CD14-positive monocyte (primary cell): ENCODE data around the gene CRB2. TPM values are rescaled to one million over a fixed set of nuclear protein-coding genes. Genes with fewer than 3 reads are reported as not detected.
"Not testable (repeated sequence)": the region's sequence is repeated elsewhere in the genome, so short reads cannot be mapped to it uniquely, and the experiment has no call there.

Experiments used
- DNase-seq, 3 donors: peaks; one replicate each; pipeline ENCODE4 v3.0.0-alpha.2; 2011 to 2022
- H2AFZ ChIP-seq: 2 replicates; pipeline ENCODE4 v1.6.0; 2012; ENCODE audit warnings: mild to moderate bottlenecking, low read depth, low read length, inconsistent platforms; ENCODE audit not compliant: insufficient read depth, poor library complexity, severe bottlenecking
- H3K27ac ChIP-seq, 2 donors: 1 replicate in 1 of 2; 2 replicates in 1 of 2; pipeline ENCODE4 v1.5.1; 2012 to 2013; ENCODE audit warnings: low read length in 2 of 2, control low read depth in 1 of 2, inconsistent platforms in 1 of 2, low read depth in 1 of 2, mild to moderate bottlenecking in 1 of 2
- H3K27me3 ChIP-seq, 2 donors: one replicate each; pipeline versions ENCODE4 v1.6.0 to v1.6.1; 2011 to 2013; ENCODE audit warnings: low read length in 2 of 2; ENCODE audit not compliant: control insufficient read depth in 2 of 2, insufficient read depth in 2 of 2
- H3K36me3 ChIP-seq, 2 donors: replicated peaks in 1 of 2; 1 replicate in 1 of 2; 2 replicates in 1 of 2; pipeline versions ENCODE4 v1.5.1 to v1.6.1; 2012 to 2013; ENCODE audit warnings: low read length in 2 of 2, control low read depth in 1 of 2, inconsistent platforms in 1 of 2, mild to moderate bottlenecking in 1 of 2; ENCODE audit not compliant: insufficient read depth in 2 of 2, control insufficient read depth in 1 of 2
- H3K4me1 ChIP-seq, 2 donors: 1 replicate in 1 of 2; 2 replicates in 1 of 2; pipeline versions ENCODE4 v1.5.1 to v1.6.1; 2012 to 2013; ENCODE audit warnings: low read length in 2 of 2, control low read depth in 1 of 2, inconsistent platforms in 1 of 2, mild to moderate bottlenecking in 1 of 2, moderate library complexity in 1 of 2; ENCODE audit not compliant: insufficient read depth in 2 of 2, control insufficient read depth in 1 of 2
- H3K4me2 ChIP-seq: replicated peaks from 2 replicates; pipeline ENCODE3; 2012; ENCODE audit warnings: low read length, moderate library complexity, mild to moderate bottlenecking; ENCODE audit not compliant: poor library complexity, severe bottlenecking; ENCODE audit errors: extremely low read depth
- H3K4me3 ChIP-seq, 3 experiments: fragments of 200-600 bp in 1 of 3; sonication (generic) in 1 of 3; replicated peaks in 1 of 3; 1 replicate in 2 of 3; 2 replicates in 1 of 3; pipeline ENCODE4 v1.5.1; 2011 to 2013; ENCODE audit warnings: low read length in 3 of 3, mild to moderate bottlenecking in 3 of 3, control low read depth in 2 of 3, low read depth in 2 of 3, inconsistent platforms in 1 of 3, moderate library complexity in 1 of 3
- H3K79me2 ChIP-seq: 2 replicates; pipeline ENCODE4 v1.6.0; 2012; ENCODE audit warnings: mild to moderate bottlenecking, control low read depth, inconsistent platforms, low read length, moderate library complexity; ENCODE audit not compliant: insufficient read depth
- H3K9ac ChIP-seq: 2 replicates; pipeline ENCODE4 v1.6.0; 2017; ENCODE audit warnings: low read length, mild to moderate bottlenecking; ENCODE audit not compliant: insufficient read depth, poor library complexity, severe bottlenecking
- H3K9me3 ChIP-seq, 2 donors: replicated peaks in 1 of 2; 1 replicate in 1 of 2; 2 replicates in 1 of 2; pipeline versions ENCODE4 v1.5.1 to v1.6.1; 2012 to 2013; ENCODE audit warnings: low read length in 2 of 2, control low read depth in 1 of 2; ENCODE audit not compliant: control insufficient read depth in 1 of 2, insufficient read depth in 1 of 2
- H4K20me1 ChIP-seq: 2 replicates; pipeline ENCODE4 v1.6.0; 2012; ENCODE audit warnings: mild to moderate bottlenecking, low read length, control low read depth, moderate library complexity; ENCODE audit not compliant: insufficient read depth
- H3K27ac Mint-ChIP-seq, 7 donors: one replicate each; pipeline ENCODE4 v1.8.0; 2020; ENCODE audit warnings: mild to moderate bottlenecking in 7 of 7, mixed read lengths in 7 of 7, moderate library complexity in 6 of 7, inconsistent platforms in 2 of 7
- H3K27me3 Mint-ChIP-seq, 3 donors: one replicate each; pipeline ENCODE4 v1.8.0; 2021 to 2022; ENCODE audit warnings: low read depth in 3 of 3, mild to moderate bottlenecking in 3 of 3, mixed read lengths in 3 of 3, moderate library complexity in 3 of 3, inconsistent platforms in 1 of 3
- H3K36me3 Mint-ChIP-seq, 2 donors: one replicate each; pipeline ENCODE4 v1.8.0; 2020; ENCODE audit warnings: mixed read lengths in 2 of 2, inconsistent platforms in 1 of 2, mild to moderate bottlenecking in 1 of 2
- H3K4me1 Mint-ChIP-seq: one replicate; pipeline ENCODE4 v1.8.0; 2020; ENCODE audit warnings: mild to moderate bottlenecking, mixed read lengths
- H3K4me3 Mint-ChIP-seq, 2 donors: one replicate each; pipeline ENCODE4 v1.8.0; 2020; ENCODE audit warnings: mild to moderate bottlenecking in 2 of 2, mixed read lengths in 2 of 2, moderate library complexity in 1 of 2
- H3K9me3 Mint-ChIP-seq, 7 donors: one replicate each; pipeline ENCODE4 v1.8.0; 2020 to 2022; ENCODE audit warnings: mixed read lengths in 7 of 7, mild to moderate bottlenecking in 6 of 7, moderate library complexity in 6 of 7, inconsistent platforms in 2 of 7
- WGBS: methylation state at CpG from one replicate; pipeline ENCODE4 v1.1.5; 2013; ENCODE audit warnings: missing lambda C conversion rate; ENCODE audit not compliant: insufficient coverage; 5-methylcytosine and 5-hydroxymethylcytosine counted together
- intact Hi-C, 2 donors: fragments of 100-400 bp; cut with micrococcal nuclease; formaldehyde crosslinking; loops; one replicate each; pipeline versions ENCODE4 v1.15.0 to v1.15.1; 2023
- polyA plus RNA-seq, 3 donors: library from polyadenylated mRNA; depleted of rRNA in 1 of 3; unstranded in 2 of 3; stranded (reverse) in 1 of 3; fragments of 300-500 nt in 2 of 3; fragments of >200 nt in 1 of 3; fragmentation: Illumina TruSeq in 2 of 3; gene quantifications; 1 replicate in 2 of 3; 2 replicates in 1 of 3; pipeline ENCODE4 v1.2.3, GENCODE V29; 2012 to 2021
- TF ChIP-seq, protein P1 (sequence below): fragments of 200-600 bp; IDR thresholded peaks from one replicate; pipeline ENCODE4 v1.8.0; 2022; ENCODE audit warnings: antibody characterized with exemption, mild to moderate bottlenecking

The CRB2 gene
- polyA plus RNA-seq, 3 donors: not detected

GRCh38 chr9:123395689-123396511 is 39.9 kb downstream of the CRB2 start:
- Histone ChIP-seq H3K4me1 (no peaks in the 10 kb centered on the region), H4K20me1 (peaks cover 3% of the 10 kb centered on the region), H2AFZ (no peak overlapping the region), H3K4me3 (no peak overlapping the region), H3K27ac (no peak overlapping the region), H3K79me2 (no peaks in the 10 kb centered on the region), H3K36me3 (peaks cover 46 to 60% of the 10 kb centered on the region in 2 donors), H3K9me3 (no peaks in the 10 kb centered on the region), H3K4me2 (no peak overlapping the region), H3K9ac (no peak overlapping the region), H3K27me3 (no peaks in the 10 kb centered on the region)
- intact Hi-C loops: no loop called here
- Mint-ChIP-seq H3K27me3 (peaks cover 0 to 4% (median under 1%) of the 10 kb centered on the region in 3 donors), H3K27ac (peak overlapping the region in 2 of 7 donors; percentile 10 to 35), H3K4me3 (no peak overlapping the region), H3K4me1 (no peaks in the 10 kb centered on the region), H3K9me3 (peaks cover 0 to 10% (median 3%) of the 10 kb centered on the region in 7 donors), H3K36me3 (peaks cover 48 to 78% of the 10 kb centered on the region in 2 donors)
- no peak for DNase-seq
- TF ChIP-seq, protein P1, sequence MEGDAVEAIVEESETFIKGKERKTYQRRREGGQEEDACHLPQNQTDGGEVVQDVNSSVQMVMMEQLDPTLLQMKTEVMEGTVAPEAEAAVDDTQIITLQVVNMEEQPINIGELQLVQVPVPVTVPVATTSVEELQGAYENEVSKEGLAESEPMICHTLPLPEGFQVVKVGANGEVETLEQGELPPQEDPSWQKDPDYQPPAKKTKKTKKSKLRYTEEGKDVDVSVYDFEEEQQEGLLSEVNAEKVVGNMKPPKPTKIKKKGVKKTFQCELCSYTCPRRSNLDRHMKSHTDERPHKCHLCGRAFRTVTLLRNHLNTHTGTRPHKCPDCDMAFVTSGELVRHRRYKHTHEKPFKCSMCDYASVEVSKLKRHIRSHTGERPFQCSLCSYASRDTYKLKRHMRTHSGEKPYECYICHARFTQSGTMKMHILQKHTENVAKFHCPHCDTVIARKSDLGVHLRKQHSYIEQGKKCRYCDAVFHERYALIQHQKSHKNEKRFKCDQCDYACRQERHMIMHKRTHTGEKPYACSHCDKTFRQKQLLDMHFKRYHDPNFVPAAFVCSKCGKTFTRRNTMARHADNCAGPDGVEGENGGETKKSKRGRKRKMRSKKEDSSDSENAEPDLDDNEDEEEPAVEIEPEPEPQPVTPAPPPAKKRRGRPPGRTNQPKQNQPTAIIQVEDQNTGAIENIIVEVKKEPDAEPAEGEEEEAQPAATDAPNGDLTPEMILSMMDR: no peak
- 97% methylated on average over 18 of the region's 24 CpGs for WGBS

DNA sequence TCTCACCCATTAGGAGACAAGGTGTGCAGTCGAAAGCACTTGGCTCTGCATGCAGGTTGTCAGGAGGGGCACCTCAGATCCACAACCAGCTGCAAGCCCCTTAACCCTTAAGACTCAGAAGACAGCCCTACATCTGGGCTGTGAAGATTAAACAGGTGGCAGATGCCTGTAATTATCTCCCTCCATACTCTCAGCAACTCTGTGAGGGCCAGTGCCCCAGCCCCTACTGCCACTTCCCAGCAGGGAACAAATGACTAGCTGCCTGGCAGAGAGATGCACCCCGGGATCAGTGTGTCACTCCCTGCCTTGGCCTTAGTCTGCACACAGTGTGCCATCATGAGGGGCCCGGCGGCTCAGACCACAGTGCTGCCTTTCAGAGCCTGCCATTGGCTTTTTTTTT is 42.0 kb downstream of the CRB2 start:
- intact Hi-C loops: no loop called here
- Histone ChIP-seq H2AFZ (no peak overlapping the region), H3K4me1 (no peaks in the 10 kb centered on the region), H3K9ac (no peak overlapping the region), H3K9me3 (no peaks in the 10 kb centered on the region), H4K20me1 (peaks cover 13% of the 10 kb centered on the region), H3K79me2 (no peaks in the 10 kb centered on the region), H3K36me3 (peaks cover 58 to 76% of the 10 kb centered on the region in 2 donors), H3K4me2 (no peak overlapping the region), H3K4me3 (no peak overlapping the region), H3K27ac (no peak overlapping the region), H3K27me3 (no peaks in the 10 kb centered on the region)
- H3K4me1 Mint-ChIP-seq: no peaks in the 10 kb centered on the region
- H3K36me3 Mint-ChIP-seq: peaks cover 54 to 83% of the 10 kb centered on the region in 2 donors
- peak overlapping the region in 2 of 7 donors; percentile 11 to 64 for H3K27ac Mint-ChIP-seq
- 98% methylated on average over 4 of the region's 4 CpGs for WGBS
- peaks cover 0 to 10% (median 3%) of the 10 kb centered on the region in 7 donors for H3K9me3 Mint-ChIP-seq
- no peak for DNase-seq
- no peak overlapping the region for H3K4me3 Mint-ChIP-seq
- peaks cover 0 to 4% (median 0%) of the 10 kb centered on the region in 3 donors for H3K27me3 Mint-ChIP-seq
- TF ChIP-seq, protein P1: no peak

- H3K9me3 Mint-ChIP-seq, intact Hi-C loops: not testable (repeated sequence)
These were observed 42.9 kb downstream of the CRB2 start for GRCh38 chr9:123398938-123399337.

More at GRCh38 chr9:123398938-123399337, 42.9 kb downstream of the CRB2 start:
- not testable (repeated sequence) for H3K9ac ChIP-seq, H3K4me1 Mint-ChIP-seq, H3K9me3 ChIP-seq, H3K27ac ChIP-seq, H3K27me3 ChIP-seq, H2AFZ ChIP-seq, DNase-seq, H3K27me3 Mint-ChIP-seq, H3K4me3 ChIP-seq, H3K4me1 ChIP-seq, H3K79me2 ChIP-seq, H3K27ac Mint-ChIP-seq, H3K4me3 Mint-ChIP-seq, H3K4me2 ChIP-seq
- Histone ChIP-seq H3K36me3 (peaks cover 65 to 86% of the 10 kb centered on the region in 2 donors), H4K20me1 (peaks cover 13% of the 10 kb centered on the region)
- peaks cover 64 to 89% of the 10 kb centered on the region in 2 donors for H3K36me3 Mint-ChIP-seq
- WGBS: 96% methylated on average over 9 of the region's 14 CpGs
